Retinal pigment epithelial cell (primary cell): Measurements from ENCODE around the gene LETM1.

Source experiments
- DNase-seq: peaks from one replicate; pipeline ENCODE4 v3.0.0-alpha.2; 2010; ENCODE audit warnings: low read depth
- H3K4me3 ChIP-seq: 2 replicates; pipeline ENCODE4 v1.5.1; 2011; ENCODE audit warnings: mild to moderate bottlenecking, low read length, control low read depth, moderate library complexity
- CTCF ChIP-seq: conservative IDR thresholded peaks from 2 replicates; pipeline ENCODE4 v1.5.1; 2011; ENCODE audit warnings: low read depth, low read length, control low read depth, inconsistent platforms

Gene LETM1

GRCh38 chr4:1787411-1788077 is 68.4 kb downstream of the LETM1 start:
- TF ChIP-seq CTCF = no peak
- H3K4me3 ChIP-seq = no peak overlapping the region
- DNase-seq = no peak

- TF ChIP-seq CTCF = no peak
- DNase-seq = no peak
- H3K4me3 ChIP-seq = no peak overlapping the region
Measured at GRCh38 chr4:1786544-1787362, 69.2 kb downstream of the LETM1 start.

- no peak overlapping the region for H3K4me3 ChIP-seq
- DNase-seq = no peak
- no peak for TF ChIP-seq CTCF
Measured at GRCh38 chr4:1785592-1785991, 70.4 kb downstream of the LETM1 start.

- TF ChIP-seq CTCF = no peak
- DNase-seq = no peak
- no peak overlapping the region for H3K4me3 ChIP-seq
Measured at GRCh38 chr4:1784789-1785591, 71.0 kb downstream of the LETM1 start.

- no peak overlapping the region for H3K4me3 ChIP-seq
- DNase-seq = no peak
- no peak for TF ChIP-seq CTCF
Measured at GRCh38 chr4:1784395-1784788, 71.6 kb downstream of the LETM1 start.

- no peak for TF ChIP-seq CTCF
- no peak overlapping the region for H3K4me3 ChIP-seq
- DNase-seq = no peak
Measured at GRCh38 chr4:1783970-1784369, 72.0 kb downstream of the LETM1 start.
